GM19043 (cell line): ENCODE measurements around the gene SPDYE2B.
"Not testable (repeated sequence)": the region's sequence is repeated elsewhere in the genome, so short reads cannot be mapped to it uniquely, and the experiment has no call there.

Source experiments
- ATAC-seq: cut with Tn5 transposase; IDR thresholded peaks from one replicate; pipeline ENCODE4 v1.9.1; 2021; ENCODE audit warnings: low read depth; ENCODE audit not compliant: unreplicated experiment

SPDYE2B gene

DNA sequence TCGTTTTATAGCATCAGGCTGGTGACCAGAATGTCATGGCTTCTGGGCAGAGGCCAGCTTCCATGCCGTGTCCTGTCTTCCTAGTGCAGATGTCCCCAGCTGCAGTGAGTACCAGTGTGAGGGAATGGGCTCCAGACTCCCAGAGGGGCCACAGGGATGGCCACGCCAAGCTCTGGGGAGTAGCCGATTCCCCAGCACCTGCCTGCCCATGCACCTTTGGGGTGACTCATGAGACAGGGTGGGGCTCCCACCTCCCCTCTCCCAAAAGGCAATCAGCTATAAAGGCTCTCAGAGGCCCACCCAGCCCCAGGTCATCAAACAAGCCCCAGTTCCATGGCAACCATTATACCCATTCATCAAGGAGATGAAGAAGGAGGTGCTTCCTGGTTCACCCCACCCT is at the start of gene SPDYE2B:
Gene SPDYE2B (plus strand): TSS at position 396 of the 400 bp plus-strand sequence. CDS start 2,030 bp downstream, outside the sequence.
- ATAC-seq, result not testable (repeated sequence)

- not testable (repeated sequence) for ATAC-seq
Observed at GRCh38 chr7:102602317-102602716, 47.8 kb upstream of the SPDYE2B start.

- ATAC-seq, result not testable (repeated sequence)
Observed at GRCh38 chr7:102604431-102605145, 45.5 kb upstream of the SPDYE2B start.

DNA sequence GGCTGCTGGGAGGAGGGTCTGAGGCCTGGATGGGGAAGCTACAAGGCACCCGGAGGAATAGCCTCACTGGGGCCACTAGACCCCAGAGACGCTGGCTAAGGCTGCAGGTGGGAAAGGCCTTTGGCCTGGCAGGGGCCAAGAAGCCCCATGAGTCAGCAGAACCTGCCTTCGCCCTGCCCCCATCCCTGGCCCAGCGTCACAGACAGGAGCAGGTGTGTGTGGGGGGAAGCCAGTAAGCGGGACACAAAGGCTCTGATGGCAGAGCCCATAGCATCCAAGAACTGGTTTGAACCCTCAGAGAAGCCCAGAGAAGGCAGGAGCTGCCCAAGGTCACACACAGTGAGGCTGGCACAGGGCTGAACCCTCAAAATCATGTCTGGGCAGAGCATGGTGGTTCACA is 43.3 kb upstream of the SPDYE2B start:
- not testable (repeated sequence) for ATAC-seq

GRCh38 chr7:102609734-102610133 is 40.4 kb upstream of the SPDYE2B start:
- not testable (repeated sequence) for ATAC-seq

DNA sequence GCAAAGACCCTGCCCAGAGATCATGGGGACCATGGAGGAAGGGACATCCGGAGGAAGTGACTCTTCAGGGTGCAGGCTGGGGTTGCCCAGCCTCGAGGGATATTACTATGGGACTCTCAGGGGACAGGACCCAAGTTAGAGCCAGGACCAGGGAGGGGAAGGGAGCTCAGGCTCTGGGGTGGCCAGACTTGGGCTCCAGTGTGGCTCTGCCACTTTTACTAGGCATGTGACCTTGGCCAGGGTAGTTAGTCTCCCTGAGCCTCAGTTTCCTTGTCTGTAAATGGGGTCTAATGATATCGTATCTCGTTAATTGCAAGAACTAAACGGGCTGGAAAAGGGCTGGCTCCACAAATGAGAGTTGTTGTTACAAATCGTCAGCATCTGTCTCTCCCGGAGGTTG is 39.7 kb upstream of the SPDYE2B start:
- not testable (repeated sequence) for ATAC-seq

GRCh38 chr7:102611013-102611674 is 39.0 kb upstream of the SPDYE2B start:
- ATAC-seq, result peak; percentile 38

GRCh38 chr7:102611675-102612325 is 38.3 kb upstream of the SPDYE2B start:
- ATAC-seq, result not testable (repeated sequence)

GRCh38 chr7:102613575-102614345 is 36.4 kb upstream of the SPDYE2B start:
- peak; percentile 64 for ATAC-seq

DNA sequence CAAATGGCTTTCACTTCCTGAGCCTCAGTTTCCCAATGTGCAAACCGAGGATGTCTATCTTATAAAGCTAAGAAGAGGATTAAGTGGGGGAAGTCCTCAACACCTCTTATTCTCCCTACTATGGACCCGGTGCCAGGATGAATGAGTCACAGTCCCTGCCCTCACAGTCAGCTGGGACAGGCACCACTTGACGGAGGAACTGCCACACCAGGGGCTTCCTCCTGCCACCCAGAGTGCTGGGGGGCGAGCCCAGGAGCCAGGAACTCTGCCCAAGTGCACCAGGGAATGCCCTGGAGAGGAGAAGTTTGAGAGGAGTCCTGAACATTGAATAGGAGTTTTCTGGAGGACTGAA is 35.8 kb upstream of the SPDYE2B start:
- ATAC-seq, result peak; percentile 12

DNA sequence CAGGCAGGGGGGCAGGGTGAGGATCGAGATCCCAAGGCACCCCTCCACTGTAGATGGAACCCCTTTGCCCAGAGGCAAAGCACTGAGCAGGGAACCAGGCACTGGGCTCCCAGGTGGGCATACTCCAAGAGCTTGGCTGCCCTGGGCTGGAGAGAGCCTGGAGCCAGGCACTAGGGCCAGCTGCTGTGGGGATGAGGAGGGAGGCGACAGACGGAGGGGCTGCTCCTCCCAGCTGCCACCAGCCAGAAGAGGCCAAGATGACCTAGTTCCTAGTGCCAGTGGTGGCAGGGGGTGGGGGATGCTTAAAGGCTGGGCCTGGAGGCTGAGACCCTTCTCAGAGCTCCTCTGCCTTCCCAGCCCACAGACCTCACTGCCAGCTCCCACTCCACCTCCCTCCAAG is 35.2 kb upstream of the SPDYE2B start:
- ATAC-seq, result not testable (repeated sequence)

DNA sequence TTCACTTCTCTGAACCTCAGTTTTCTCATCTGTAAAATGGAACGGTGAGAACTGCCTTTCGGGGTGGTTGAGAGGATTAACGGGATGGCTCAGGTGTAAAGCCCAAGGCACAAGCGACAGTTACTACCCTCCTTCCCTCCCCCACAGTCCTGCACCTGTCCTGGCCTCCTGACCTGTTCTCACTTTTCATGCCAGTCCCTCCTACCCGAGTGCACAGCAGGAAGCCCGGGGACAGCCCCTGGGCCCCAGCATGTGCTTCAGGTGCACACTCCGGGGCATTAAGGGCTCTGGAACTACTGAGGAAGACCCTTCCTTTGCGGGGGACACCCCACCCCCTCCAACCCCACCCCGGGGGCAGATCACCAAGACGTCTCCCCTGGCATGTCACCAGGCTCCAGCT is 34.2 kb upstream of the SPDYE2B start:
- ATAC-seq, result not testable (repeated sequence)

DNA sequence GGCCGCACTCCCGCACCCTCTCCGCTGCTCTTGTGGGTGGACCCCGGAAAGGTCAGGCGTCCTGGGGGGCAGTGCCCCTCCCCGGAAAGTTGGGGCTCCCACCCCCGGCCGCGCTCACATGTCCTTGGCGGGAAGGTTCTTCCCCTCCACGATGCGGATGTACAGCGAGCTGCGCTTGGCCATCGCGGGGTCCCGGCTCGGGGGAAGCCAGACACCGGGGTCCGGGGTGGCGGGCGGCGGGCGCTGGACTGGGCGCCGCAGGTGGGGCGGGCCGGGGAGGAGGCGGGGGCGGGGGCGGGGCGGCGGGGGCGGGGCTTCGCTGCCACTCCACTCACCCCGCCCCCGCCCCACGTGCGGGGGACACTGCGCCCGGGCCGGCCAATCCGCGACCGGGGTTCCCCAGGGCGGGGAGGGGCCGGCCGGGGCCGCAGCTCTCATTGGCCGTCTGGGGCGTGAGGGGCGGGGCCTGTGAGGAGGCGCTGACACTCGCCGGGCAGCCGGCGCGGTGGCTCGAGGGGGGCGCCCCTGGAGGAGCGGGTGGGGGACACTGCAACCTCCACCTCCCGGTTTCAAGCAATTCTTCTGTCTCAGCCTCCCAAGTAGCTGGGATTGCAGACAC is 33.5 kb upstream of the SPDYE2B start, which contains the start of gene RASA4:
Gene RASA4 (minus strand): TSS at position 250 of the 619 bp plus-strand sequence. CDS start 67 bp downstream, at position 183.
- peak; percentile 56 for ATAC-seq

GRCh38 chr7:102618122-102618521 is 32.0 kb upstream of the SPDYE2B start:
- ATAC-seq, result not testable (repeated sequence)

DNA sequence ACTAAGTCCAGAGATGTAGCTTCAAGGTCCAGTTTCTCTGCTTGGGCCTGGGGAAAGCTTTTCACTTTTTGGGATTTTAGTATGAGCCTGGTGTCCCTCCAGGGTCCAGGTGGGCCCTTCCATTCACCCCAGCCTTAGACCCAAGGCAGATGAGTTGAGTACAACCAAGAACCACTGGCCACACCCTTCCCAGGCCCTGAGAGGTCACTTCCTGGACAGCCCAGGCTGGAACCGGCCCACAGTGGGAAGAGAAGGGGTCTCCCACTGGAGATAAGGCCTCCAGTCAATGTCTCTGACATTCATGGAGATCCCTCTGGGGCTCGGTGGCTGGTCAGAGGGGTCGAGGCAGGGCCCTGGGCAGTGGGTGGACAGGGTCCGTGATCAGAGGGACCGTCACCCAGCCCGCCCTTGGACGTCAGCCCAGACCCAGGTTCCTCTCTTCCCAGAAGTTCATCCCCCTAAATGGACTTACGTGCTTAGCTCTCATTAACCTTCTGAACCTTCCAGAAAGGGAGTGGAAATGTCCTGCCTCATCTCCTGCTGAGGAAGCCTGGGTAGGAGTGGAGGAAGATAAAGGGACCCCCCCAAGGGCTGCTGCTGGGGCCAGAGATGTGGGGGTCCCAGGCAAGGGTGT is 22.7 kb upstream of the SPDYE2B start:
- ATAC-seq, result not testable (repeated sequence)

DNA sequence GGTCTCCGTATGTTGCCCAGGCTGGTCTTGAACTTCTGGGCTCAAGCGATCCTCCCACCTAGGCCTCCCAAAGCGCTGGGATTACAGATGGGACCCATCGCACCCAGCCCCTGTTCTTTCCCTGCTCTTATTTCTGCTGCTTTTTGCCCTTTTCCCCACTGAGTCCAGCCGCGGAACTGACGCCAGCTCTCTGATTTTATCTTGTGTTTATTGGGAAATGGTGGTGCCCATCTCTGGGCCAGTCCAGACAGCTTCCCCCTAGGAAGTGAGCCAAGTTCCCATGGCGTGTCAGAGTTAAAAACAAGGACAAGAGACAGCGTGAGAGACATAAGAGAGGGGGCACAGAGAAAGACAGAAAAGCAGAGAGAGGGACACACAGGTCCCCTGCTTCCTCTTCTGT is 19.5 kb upstream of the SPDYE2B start:
- ATAC-seq, result not testable (repeated sequence)

- not testable (repeated sequence) for ATAC-seq
Observed at GRCh38 chr7:102634299-102634698, 15.8 kb upstream of the SPDYE2B start.

GRCh38 chr7:102635354-102635753 is 14.8 kb upstream of the SPDYE2B start:
- ATAC-seq, result not testable (repeated sequence)

- ATAC-seq, result not testable (repeated sequence)
Observed at GRCh38 chr7:102636956-102637355, 13.2 kb upstream of the SPDYE2B start.

DNA sequence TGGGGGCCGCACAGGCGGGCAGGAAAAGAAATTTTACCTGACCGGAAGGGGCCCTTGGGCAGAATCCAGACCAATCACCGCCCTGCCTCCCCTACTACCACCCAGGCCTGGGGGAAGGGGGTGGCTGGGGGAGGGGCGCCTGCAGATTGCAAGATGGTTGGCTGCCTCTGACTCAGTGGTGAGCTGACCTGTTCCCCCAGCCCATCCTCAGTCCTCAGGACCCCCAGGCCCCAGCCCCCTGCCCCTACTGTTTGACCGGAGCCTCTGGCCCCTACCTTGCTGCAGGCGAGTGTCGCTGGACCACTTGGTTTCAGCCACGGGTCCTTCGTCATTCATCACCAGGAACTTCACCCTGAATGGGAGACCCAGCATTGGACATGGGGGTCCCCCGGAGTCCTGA is 11.3 kb upstream of the SPDYE2B start:
- not testable (repeated sequence) for ATAC-seq
